HPDE6-E6E7 (cell line): ENCODE measurements around the gene ACP2.
A peak's percentile ranks its signal among the peaks of the same experiment; 100 is the strongest.

Experiments
- DNase-seq: peaks from one replicate; pipeline ENCODE4 v3.0.0; 2011; ENCODE audit warnings: missing footprints; ENCODE audit errors: extremely low spot score

Gene ACP2

GRCh38 chr11:47248664-47249377, at the start of gene ACP2:
Gene ACP2 (minus strand): TSS chr11:47248814. CDS start chr11:47248789, 25 bp downstream.
- peak; percentile 84 for DNase-seq

- no peak for DNase-seq
These were observed 47.4 kb upstream of the ACP2 start for GRCh38 chr11:47296045-47296444.

GRCh38 chr11:47295385-47295784, 46.8 kb upstream of the ACP2 start:
- no peak for DNase-seq

- no peak for DNase-seq
These were observed 41.2 kb upstream of the ACP2 start for GRCh38 chr11:47289856-47290255.

- DNase-seq = no peak
These were observed 39.5 kb upstream of the ACP2 start for GRCh38 chr11:47288066-47288465.

GRCh38 chr11:47285969-47286770, 37.6 kb upstream of the ACP2 start:
- DNase-seq = no peak

GRCh38 chr11:47284151-47284550, 35.5 kb upstream of the ACP2 start:
- DNase-seq = no peak

- no peak for DNase-seq
These were observed 33.8 kb upstream of the ACP2 start for GRCh38 chr11:47282462-47282861.

- DNase-seq = no peak
These were observed 32.2 kb upstream of the ACP2 start for GRCh38 chr11:47280860-47281259.

GRCh38 chr11:47280099-47280498, 31.5 kb upstream of the ACP2 start:
- no peak for DNase-seq

GRCh38 chr11:47278769-47279168, 30.2 kb upstream of the ACP2 start:
- DNase-seq = no peak

GRCh38 chr11:47278058-47278457, 29.4 kb upstream of the ACP2 start:
- no peak for DNase-seq

GRCh38 chr11:47276923-47277322, 28.3 kb upstream of the ACP2 start:
- no peak for DNase-seq

GRCh38 chr11:47274495-47275235, 26.1 kb upstream of the ACP2 start:
- DNase-seq = no peak

GRCh38 chr11:47272706-47273105, 24.1 kb upstream of the ACP2 start:
- DNase-seq = no peak

GRCh38 chr11:47271961-47272661, 23.5 kb upstream of the ACP2 start:
- DNase-seq = no peak

GRCh38 chr11:47271328-47271727, 22.7 kb upstream of the ACP2 start:
- DNase-seq = no peak

GRCh38 chr11:47270331-47271271, 22.0 kb upstream of the ACP2 start:
- DNase-seq = no peak

GRCh38 chr11:47269829-47270305, 21.3 kb upstream of the ACP2 start, which contains the start of gene MADD:
Gene MADD (plus strand): TSS chr11:47270133.
- DNase-seq = no peak
